HG03095 (cell line): ENCODE data around the gene DLG2.

Experiments
- ATAC-seq: cut with Tn5 transposase; IDR thresholded peaks from one replicate; pipeline ENCODE4 v1.9.1; 2021; ENCODE audit warnings: moderate library complexity; ENCODE audit not compliant: unreplicated experiment

DLG2 gene

GRCh38 chr11:84532364-84532763, 1094.8 kb downstream of the DLG2 start:
- no peak for ATAC-seq

- no peak for ATAC-seq
Measured at GRCh38 chr11:84526250-84526649, 1100.9 kb downstream of the DLG2 start.

GRCh38 chr11:84524422-84525051, 1102.6 kb downstream of the DLG2 start:
- ATAC-seq = no peak

GRCh38 chr11:84522331-84522730, 1104.8 kb downstream of the DLG2 start:
- no peak for ATAC-seq

- ATAC-seq = no peak
Measured at GRCh38 chr11:84518631-84519183, 1108.4 kb downstream of the DLG2 start.

GRCh38 chr11:84514436-84514835, 1112.7 kb downstream of the DLG2 start:
- no peak for ATAC-seq

- ATAC-seq = no peak
Measured at GRCh38 chr11:84503503-84503902, 1123.6 kb downstream of the DLG2 start.

GRCh38 chr11:84501750-84502149, 1125.4 kb downstream of the DLG2 start:
- no peak for ATAC-seq

GRCh38 chr11:84497981-84498411, 1129.1 kb downstream of the DLG2 start:
- ATAC-seq = no peak

GRCh38 chr11:84497181-84497580, 1130.0 kb downstream of the DLG2 start:
- ATAC-seq = no peak

- ATAC-seq = no peak
Measured at GRCh38 chr11:84496122-84496521, 1131.0 kb downstream of the DLG2 start.

GRCh38 chr11:84480131-84480530, 1147.0 kb downstream of the DLG2 start:
- no peak for ATAC-seq

- ATAC-seq = no peak
Measured at GRCh38 chr11:84476581-84476980, 1150.6 kb downstream of the DLG2 start.

GRCh38 chr11:84471501-84471900, 1155.6 kb downstream of the DLG2 start:
- ATAC-seq = no peak

GRCh38 chr11:84468235-84468634, 1158.9 kb downstream of the DLG2 start:
- ATAC-seq = no peak

GRCh38 chr11:84465040-84465439, 1162.1 kb downstream of the DLG2 start:
- ATAC-seq = no peak

GRCh38 chr11:84455691-84456090, 1171.5 kb downstream of the DLG2 start:
- no peak for ATAC-seq

GRCh38 chr11:84452211-84452610, 1174.9 kb downstream of the DLG2 start:
- ATAC-seq = no peak

GRCh38 chr11:84438565-84438964, 1188.6 kb downstream of the DLG2 start:
- ATAC-seq = no peak

GRCh38 chr11:84437071-84437980, 1189.8 kb downstream of the DLG2 start:
- peak; percentile 90 for ATAC-seq

GRCh38 chr11:84430661-84431060, 1196.5 kb downstream of the DLG2 start:
- ATAC-seq = no peak

GRCh38 chr11:84425673-84426072, 1201.5 kb downstream of the DLG2 start:
- ATAC-seq = no peak
